Neural cell (in vitro differentiated cells): Measurements from ENCODE around the gene ARHGAP42. TPM values are rescaled to one million over a fixed set of nuclear protein-coding genes. Genes with fewer than 3 reads are reported as not detected.

Source experiments
- H2AFZ ChIP-seq: fragments of 200-600, 300-800 bp; sonication (generic), shearing (Covaris generic); 2 replicates; pipeline ENCODE4 v1.6.0; 2014; ENCODE audit warnings: low read depth, mild to moderate bottlenecking, antibody characterized with exemption, low read length, moderate library complexity
- H3F3A ChIP-seq: fragments of 200-600 bp; shearing (Covaris generic); 2 replicates; pipeline ENCODE4 v1.6.1; 2016; ENCODE audit warnings: mild to moderate bottlenecking, moderate library complexity, mixed read lengths, antibody characterized with exemption, low read length; ENCODE audit not compliant: insufficient read depth, poor library complexity, severe bottlenecking
- H3K27ac ChIP-seq: fragments of 200-600, 300-800 bp; sonication (generic), shearing (Covaris generic); 2 replicates; pipeline ENCODE4 v1.5.1; 2014; ENCODE audit warnings: mild to moderate bottlenecking, low read length, moderate library complexity
- H3K27me3 ChIP-seq: fragments of 300-800, 200-600 bp; sonication (generic), shearing (Covaris generic); 2 replicates; pipeline ENCODE4 v1.6.0; 2014; ENCODE audit warnings: mild to moderate bottlenecking, low read depth, low read length, moderate library complexity; ENCODE audit not compliant: insufficient read depth
- H3K36me3 ChIP-seq: fragments of 300-800, 200-600 bp; sonication (generic), shearing (Covaris generic); 2 replicates; pipeline ENCODE4 v1.5.1; 2014; ENCODE audit warnings: mild to moderate bottlenecking, antibody characterized with exemption, low read length, moderate library complexity; ENCODE audit not compliant: insufficient read depth
- H3K4me2 ChIP-seq: fragments of 300-800, 200-600 bp; sonication (generic), shearing (Covaris generic); 2 replicates; pipeline ENCODE4 v1.6.0; 2014; ENCODE audit warnings: mild to moderate bottlenecking, low read length
- H3K4me3 ChIP-seq: fragments of 300-800, 200-600 bp; sonication (generic), shearing (Covaris generic); 2 replicates; pipeline ENCODE4 v1.5.1; 2014; ENCODE audit warnings: mild to moderate bottlenecking, low read length, moderate library complexity
- H3K79me2 ChIP-seq: fragments of 200-600 bp; shearing (Covaris generic); replicated peaks from 2 replicates; pipeline ENCODE4 v1.6.0; 2014; ENCODE audit warnings: mild to moderate bottlenecking, low read length, moderate library complexity; ENCODE audit not compliant: insufficient read depth
- H3K9ac ChIP-seq: fragments of 300-800, 200-600 bp; sonication (generic), shearing (Covaris generic); 2 replicates; pipeline ENCODE4 v1.6.1; 2016; ENCODE audit warnings: mild to moderate bottlenecking, low read length, mixed read lengths
- H3K9me2 ChIP-seq: fragments of 200-600 bp; shearing (Covaris generic); 2 replicates; pipeline ENCODE4 v1.6.1; 2016; ENCODE audit warnings: mild to moderate bottlenecking, low read length, mixed read lengths; ENCODE audit not compliant: insufficient read depth
- H3K9me3 ChIP-seq: fragments of 200-600, 300-800 bp; sonication (generic), shearing (Covaris generic); 2 replicates; pipeline ENCODE4 v1.6.1; 2016; ENCODE audit warnings: mild to moderate bottlenecking, mixed run types, low read length, moderate library complexity, mixed read lengths
- H4K20me1 ChIP-seq: fragments of 200-600 bp; shearing (Covaris generic); 2 replicates; pipeline ENCODE4 v1.6.1; 2016; ENCODE audit warnings: mild to moderate bottlenecking, mixed run types; ENCODE audit not compliant: insufficient read depth
- EP300 ChIP-seq: fragments of 450-650 bp; conservative IDR thresholded peaks from 2 replicates; pipeline ENCODE4 v1.6.1; 2014; ENCODE audit warnings: antibody characterized with exemption, mild to moderate bottlenecking, moderate library complexity; ENCODE audit not compliant: poor library complexity, severe bottlenecking
- EZH2 ChIP-seq: fragments of 200-600, 300-800 bp; shearing (Covaris generic), sonication (generic); IDR thresholded peaks from 2 replicates; pipeline ENCODE4 v1.6.1; 2014; ENCODE audit warnings: antibody characterized with exemption, low read length, borderline replicate concordance, mild to moderate bottlenecking; ENCODE audit not compliant: insufficient read depth, poor library complexity, severe bottlenecking
- MXI1 ChIP-seq: fragments of 450-650 bp; conservative IDR thresholded peaks from 2 replicates; pipeline ENCODE4 v1.6.1; 2014; ENCODE audit warnings: antibody characterized with exemption, mild to moderate bottlenecking; ENCODE audit not compliant: poor library complexity, severe bottlenecking
- SMC3 ChIP-seq: fragments of 450-650 bp; conservative IDR thresholded peaks from 2 replicates; pipeline ENCODE4 v1.6.1; 2014; ENCODE audit warnings: antibody characterized with exemption, mild to moderate bottlenecking, moderate library complexity; ENCODE audit not compliant: poor library complexity
- TAF1 ChIP-seq: IDR thresholded peaks from 2 replicates; pipeline ENCODE4 v1.6.1; 2012; ENCODE audit warnings: low read depth
- polyA plus RNA-seq: library from polyadenylated mRNA; depleted of rRNA; stranded (reverse); fragments of >200 nt; gene quantifications from 2 replicates; pipeline ENCODE4 v1.2.3, GENCODE V29; 2014
- TF ChIP-seq, protein P1 (sequence below): IDR thresholded peaks from 2 replicates; pipeline ENCODE4 v1.6.1; 2012; ENCODE audit warnings: borderline replicate concordance
- TF ChIP-seq, protein P2 (sequence below): fragments of 450-650 bp; IDR thresholded peaks from 2 replicates; pipeline ENCODE4 v1.5.1; 2014; ENCODE audit warnings: antibody characterized with exemption, mild to moderate bottlenecking, moderate library complexity; ENCODE audit not compliant: poor library complexity, severe bottlenecking

Gene ARHGAP42
- polyA plus RNA-seq, 1 donor from 2014 or later = 0.64 TPM

DNA sequence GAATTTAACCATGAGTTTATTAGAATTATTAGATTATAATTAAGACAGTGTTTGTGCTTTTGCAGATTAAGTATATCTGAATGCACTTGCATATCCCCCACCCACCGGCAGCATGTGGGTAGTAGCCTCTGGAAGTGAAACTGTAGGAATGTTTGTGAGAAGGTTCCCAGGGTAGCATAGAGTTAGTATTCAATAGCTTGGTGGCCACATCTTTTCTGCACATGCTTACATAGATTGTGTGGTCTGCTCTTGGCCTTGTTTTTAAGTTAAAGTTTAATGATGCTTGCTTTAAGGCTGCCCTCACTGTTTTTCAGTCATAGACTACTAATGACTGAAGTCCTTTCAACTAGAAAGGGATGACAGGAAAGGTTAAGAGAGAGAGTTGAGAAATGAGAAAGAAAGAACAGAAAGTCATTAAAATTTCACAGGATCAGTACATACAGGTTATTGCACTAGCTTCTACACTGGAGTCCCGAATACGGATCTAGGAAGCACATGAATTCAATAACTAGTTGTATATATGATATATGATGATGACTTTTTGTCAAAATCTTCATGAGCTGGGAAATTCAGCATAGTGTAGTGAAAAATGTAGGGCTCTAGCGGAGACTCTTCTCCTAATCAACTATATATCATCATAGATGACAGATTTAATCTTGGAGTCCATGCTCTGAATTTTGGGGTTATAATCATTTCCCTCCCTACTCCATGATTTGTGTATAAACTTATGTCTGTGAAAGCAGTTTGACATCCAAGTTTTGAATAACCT lies 137.1 kb downstream of the ARHGAP42 start:
- Histone ChIP-seq H3K4me2 (no peak overlapping the region), H3K36me3 (no peaks in the 10 kb centered on the region), H3F3A (no peaks in the 10 kb centered on the region), H3K27ac (no peak overlapping the region), H3K9ac (no peak overlapping the region), H3K4me3 (no peak overlapping the region), H2AFZ (no peak overlapping the region), H3K9me3 (no peaks in the 10 kb centered on the region), H4K20me1 (no peaks in the 10 kb centered on the region), H3K27me3 (no peaks in the 10 kb centered on the region), H3K9me2 (no peaks in the 10 kb centered on the region), H3K79me2 (no peaks in the 10 kb centered on the region)
- no peak for TF ChIP-seq TAF1
- no peak for TF ChIP-seq EZH2
- no peak for TF ChIP-seq EP300
- TF ChIP-seq SMC3 = no peak
- TF ChIP-seq, protein P1, sequence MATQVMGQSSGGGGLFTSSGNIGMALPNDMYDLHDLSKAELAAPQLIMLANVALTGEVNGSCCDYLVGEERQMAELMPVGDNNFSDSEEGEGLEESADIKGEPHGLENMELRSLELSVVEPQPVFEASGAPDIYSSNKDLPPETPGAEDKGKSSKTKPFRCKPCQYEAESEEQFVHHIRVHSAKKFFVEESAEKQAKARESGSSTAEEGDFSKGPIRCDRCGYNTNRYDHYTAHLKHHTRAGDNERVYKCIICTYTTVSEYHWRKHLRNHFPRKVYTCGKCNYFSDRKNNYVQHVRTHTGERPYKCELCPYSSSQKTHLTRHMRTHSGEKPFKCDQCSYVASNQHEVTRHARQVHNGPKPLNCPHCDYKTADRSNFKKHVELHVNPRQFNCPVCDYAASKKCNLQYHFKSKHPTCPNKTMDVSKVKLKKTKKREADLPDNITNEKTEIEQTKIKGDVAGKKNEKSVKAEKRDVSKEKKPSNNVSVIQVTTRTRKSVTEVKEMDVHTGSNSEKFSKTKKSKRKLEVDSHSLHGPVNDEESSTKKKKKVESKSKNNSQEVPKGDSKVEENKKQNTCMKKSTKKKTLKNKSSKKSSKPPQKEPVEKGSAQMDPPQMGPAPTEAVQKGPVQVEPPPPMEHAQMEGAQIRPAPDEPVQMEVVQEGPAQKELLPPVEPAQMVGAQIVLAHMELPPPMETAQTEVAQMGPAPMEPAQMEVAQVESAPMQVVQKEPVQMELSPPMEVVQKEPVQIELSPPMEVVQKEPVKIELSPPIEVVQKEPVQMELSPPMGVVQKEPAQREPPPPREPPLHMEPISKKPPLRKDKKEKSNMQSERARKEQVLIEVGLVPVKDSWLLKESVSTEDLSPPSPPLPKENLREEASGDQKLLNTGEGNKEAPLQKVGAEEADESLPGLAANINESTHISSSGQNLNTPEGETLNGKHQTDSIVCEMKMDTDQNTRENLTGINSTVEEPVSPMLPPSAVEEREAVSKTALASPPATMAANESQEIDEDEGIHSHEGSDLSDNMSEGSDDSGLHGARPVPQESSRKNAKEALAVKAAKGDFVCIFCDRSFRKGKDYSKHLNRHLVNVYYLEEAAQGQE = no peak
- TF ChIP-seq, protein P2, sequence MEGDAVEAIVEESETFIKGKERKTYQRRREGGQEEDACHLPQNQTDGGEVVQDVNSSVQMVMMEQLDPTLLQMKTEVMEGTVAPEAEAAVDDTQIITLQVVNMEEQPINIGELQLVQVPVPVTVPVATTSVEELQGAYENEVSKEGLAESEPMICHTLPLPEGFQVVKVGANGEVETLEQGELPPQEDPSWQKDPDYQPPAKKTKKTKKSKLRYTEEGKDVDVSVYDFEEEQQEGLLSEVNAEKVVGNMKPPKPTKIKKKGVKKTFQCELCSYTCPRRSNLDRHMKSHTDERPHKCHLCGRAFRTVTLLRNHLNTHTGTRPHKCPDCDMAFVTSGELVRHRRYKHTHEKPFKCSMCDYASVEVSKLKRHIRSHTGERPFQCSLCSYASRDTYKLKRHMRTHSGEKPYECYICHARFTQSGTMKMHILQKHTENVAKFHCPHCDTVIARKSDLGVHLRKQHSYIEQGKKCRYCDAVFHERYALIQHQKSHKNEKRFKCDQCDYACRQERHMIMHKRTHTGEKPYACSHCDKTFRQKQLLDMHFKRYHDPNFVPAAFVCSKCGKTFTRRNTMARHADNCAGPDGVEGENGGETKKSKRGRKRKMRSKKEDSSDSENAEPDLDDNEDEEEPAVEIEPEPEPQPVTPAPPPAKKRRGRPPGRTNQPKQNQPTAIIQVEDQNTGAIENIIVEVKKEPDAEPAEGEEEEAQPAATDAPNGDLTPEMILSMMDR = no peak
- TF ChIP-seq MXI1 = no peak

DNA sequence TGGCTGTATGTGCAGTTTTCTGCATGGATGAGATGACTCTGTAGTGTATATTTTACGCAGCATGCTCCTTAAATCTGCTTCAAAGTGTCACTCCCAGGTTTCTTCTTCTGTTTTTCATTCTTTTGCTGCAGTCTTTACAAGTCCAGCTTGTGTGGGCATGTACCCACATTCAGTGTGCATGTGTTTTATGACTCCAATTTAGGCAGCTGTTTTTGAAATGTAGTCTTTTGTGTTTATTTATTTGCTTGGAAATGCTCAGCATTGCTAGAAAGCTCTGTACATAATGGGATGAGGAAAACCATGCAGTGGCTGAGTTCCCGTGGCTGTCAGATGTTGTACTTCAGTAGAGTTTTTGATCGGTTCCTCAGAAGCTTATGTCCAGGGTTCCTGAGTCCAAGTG lies 138.5 kb downstream of the ARHGAP42 start:
- Histone ChIP-seq H3K27me3 (no peaks in the 10 kb centered on the region), H4K20me1 (no peaks in the 10 kb centered on the region), H3K9me2 (no peaks in the 10 kb centered on the region), H3K79me2 (no peaks in the 10 kb centered on the region), H3K4me2 (no peak overlapping the region), H3K4me3 (no peak overlapping the region), H3K27ac (no peak overlapping the region), H3K36me3 (no peaks in the 10 kb centered on the region), H3K9me3 (no peaks in the 10 kb centered on the region), H3K9ac (no peak overlapping the region), H2AFZ (no peak overlapping the region), H3F3A (no peaks in the 10 kb centered on the region)
- TF ChIP-seq, protein P1 = no peak
